GM12873 (cell line): Measurements from ENCODE around the gene RNGTT.

Experiments used
- CTCF ChIP-seq: IDR thresholded peaks from 2 replicates; pipeline ENCODE4 v1.5.1; 2012; ENCODE audit warnings: low read depth, mild to moderate bottlenecking, moderate library complexity, low read length, control low read depth; ENCODE audit not compliant: insufficient read depth; ENCODE audit errors: missing control alignments

RNGTT gene

GRCh38 chr6:88596801-88597200 lies 366.6 kb downstream of the RNGTT start:
- TF ChIP-seq CTCF = no peak

GRCh38 chr6:88588938-88589337 lies 374.5 kb downstream of the RNGTT start:
- no peak for TF ChIP-seq CTCF

GRCh38 chr6:88587150-88587520 lies 376.3 kb downstream of the RNGTT start:
- TF ChIP-seq CTCF = no peak

- no peak for TF ChIP-seq CTCF
These were observed 376.9 kb downstream of the RNGTT start for GRCh38 chr6:88586371-88587149.

GRCh38 chr6:88585276-88585692 lies 378.1 kb downstream of the RNGTT start:
- TF ChIP-seq CTCF = no peak

- TF ChIP-seq CTCF = no peak
These were observed 378.7 kb downstream of the RNGTT start for GRCh38 chr6:88584581-88585275.

- TF ChIP-seq CTCF = no peak
These were observed 386.0 kb downstream of the RNGTT start for GRCh38 chr6:88577461-88577860.
